Measurements from ENCODE around the gene SLC1A5.

- no peak for TF ChIP-seq YY1 (IDR thresholded peaks at IDR 0.05; ENCODE audit: insufficient read depth, insufficient read length)
- no peak for TF ChIP-seq ZNF274 (IDR thresholded peaks at IDR 0.05; ENCODE audit: low read depth, low read length)
Observed at GRCh38 chr19:46825731-46826055, 37.3 kb upstream of the SLC1A5 start.

All from NT2/D1 (cell line).